Measurements from ENCODE around the gene CGB5.
A peak's percentile ranks its signal among the peaks of the same experiment; 100 is the strongest.

CGB5 gene

GRCh38 chr19:49080392-49080791, 36.7 kb downstream of the CGB5 start:
- no peak for DNase-seq (ENCODE audit: extremely low read depth, low read depth)
- TF ChIP-seq CTCF (IDR thresholded peaks at IDR 0.05; ENCODE audit: low read depth, low read length): no peak

GRCh38 chr19:49081273-49081672, 37.6 kb downstream of the CGB5 start:
- no peak for TF ChIP-seq CTCF (IDR thresholded peaks at IDR 0.05; ENCODE audit: low read depth, low read length)
- DNase-seq (ENCODE audit: extremely low read depth, low read depth): no peak

- DNase-seq (ENCODE audit: extremely low read depth, low read depth): no peak
- no peak for TF ChIP-seq CTCF (IDR thresholded peaks at IDR 0.05; ENCODE audit: low read depth, low read length)
Measured at GRCh38 chr19:49084206-49085019, 40.8 kb downstream of the CGB5 start.

- DNase-seq (ENCODE audit: extremely low read depth, low read depth): peak; percentile 100
- no peak for TF ChIP-seq CTCF (IDR thresholded peaks at IDR 0.05; ENCODE audit: low read depth, low read length)
Measured at GRCh38 chr19:49085020-49085867, 41.6 kb downstream of the CGB5 start, which contains the start of gene SNRNP70. TSS of gene SNRNP70 (plus strand) at chr19:49085451. CDS start at chr19:49086415, 964 bp downstream.

- no peak for DNase-seq (ENCODE audit: extremely low read depth, low read depth)
- no peak for TF ChIP-seq CTCF (IDR thresholded peaks at IDR 0.05; ENCODE audit: low read depth, low read length)
Measured at GRCh38 chr19:49085868-49086232, 42.2 kb downstream of the CGB5 start.

GRCh38 chr19:49086296-49086695, 42.6 kb downstream of the CGB5 start:
- DNase-seq (ENCODE audit: extremely low read depth, low read depth): no peak
- no peak for TF ChIP-seq CTCF (IDR thresholded peaks at IDR 0.05; ENCODE audit: low read depth, low read length)
